ENCODE results near the gene DIPK1B. TPM values are rescaled to one million over a fixed set of nuclear protein-coding genes. Genes with fewer than 3 reads are reported as not detected.

DIPK1B gene
- total RNA-seq, 2 donors from 2014 or later, result 45.1 to 45.7 TPM

DNA sequence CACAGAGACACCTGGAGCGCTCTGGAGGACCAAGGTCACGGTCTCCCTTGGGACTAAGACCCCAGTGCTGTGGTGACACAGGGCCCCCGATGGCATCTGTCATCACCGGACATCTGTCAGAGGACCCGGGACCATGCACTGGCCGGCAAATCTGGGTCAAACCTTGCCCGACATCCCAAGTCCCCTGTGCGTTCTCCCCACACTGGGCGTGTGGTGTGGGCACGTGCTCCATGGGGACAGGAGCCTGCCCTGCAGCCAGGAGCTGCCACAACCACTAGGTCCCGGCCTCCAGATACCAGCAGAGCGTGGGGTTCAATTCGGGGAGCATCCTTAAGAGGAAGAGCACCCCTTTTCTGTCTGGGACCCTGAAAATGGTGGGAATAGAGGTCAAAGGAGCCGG is 28.6 kb upstream of the DIPK1B start:
- TF ChIP-seq, protein P1, sequence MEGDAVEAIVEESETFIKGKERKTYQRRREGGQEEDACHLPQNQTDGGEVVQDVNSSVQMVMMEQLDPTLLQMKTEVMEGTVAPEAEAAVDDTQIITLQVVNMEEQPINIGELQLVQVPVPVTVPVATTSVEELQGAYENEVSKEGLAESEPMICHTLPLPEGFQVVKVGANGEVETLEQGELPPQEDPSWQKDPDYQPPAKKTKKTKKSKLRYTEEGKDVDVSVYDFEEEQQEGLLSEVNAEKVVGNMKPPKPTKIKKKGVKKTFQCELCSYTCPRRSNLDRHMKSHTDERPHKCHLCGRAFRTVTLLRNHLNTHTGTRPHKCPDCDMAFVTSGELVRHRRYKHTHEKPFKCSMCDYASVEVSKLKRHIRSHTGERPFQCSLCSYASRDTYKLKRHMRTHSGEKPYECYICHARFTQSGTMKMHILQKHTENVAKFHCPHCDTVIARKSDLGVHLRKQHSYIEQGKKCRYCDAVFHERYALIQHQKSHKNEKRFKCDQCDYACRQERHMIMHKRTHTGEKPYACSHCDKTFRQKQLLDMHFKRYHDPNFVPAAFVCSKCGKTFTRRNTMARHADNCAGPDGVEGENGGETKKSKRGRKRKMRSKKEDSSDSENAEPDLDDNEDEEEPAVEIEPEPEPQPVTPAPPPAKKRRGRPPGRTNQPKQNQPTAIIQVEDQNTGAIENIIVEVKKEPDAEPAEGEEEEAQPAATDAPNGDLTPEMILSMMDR (IDR thresholded peaks at IDR 0.05), result no peak
- Histone ChIP-seq H3K4me1 (peaks cover 0 to 73% of the 10 kb centered on the region in 2 donors), H3K27me3 (no peaks in the 10 kb centered on the region), H3K27ac (peak overlapping the region in 1 of 2 donors; percentile 84), H3K36me3 (no peaks in the 10 kb centered on the region), H3K9me3 (no peaks in the 10 kb centered on the region), H3K4me3 (no peak overlapping the region)
- DNase-seq (ENCODE audit: low spot score), result no peak

DNA sequence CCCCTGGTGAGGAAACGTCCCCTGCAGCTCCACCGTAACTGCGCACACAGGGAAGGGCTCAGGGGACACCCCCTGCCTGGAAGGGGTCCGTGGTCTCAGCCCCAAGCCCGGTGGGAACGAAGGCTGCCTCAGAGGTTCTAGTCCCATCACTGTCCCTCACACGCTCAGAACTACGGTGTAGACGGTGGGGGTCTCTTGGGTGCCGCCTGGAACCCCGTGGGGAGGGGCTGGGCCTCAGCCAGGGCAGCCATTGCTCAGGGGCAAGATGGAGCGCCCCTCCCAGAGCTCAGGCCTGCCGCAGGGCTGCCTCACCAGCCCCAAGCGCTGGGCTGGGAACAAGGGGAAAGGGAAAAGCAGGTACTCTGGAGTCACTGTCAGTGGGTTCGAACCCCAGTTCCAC is 28.0 kb upstream of the DIPK1B start:
- Histone ChIP-seq H3K36me3 (no peaks in the 10 kb centered on the region), H3K27ac (peak overlapping the region in 1 of 2 donors; percentile 84), H3K9me3 (no peaks in the 10 kb centered on the region), H3K27me3 (no peaks in the 10 kb centered on the region), H3K4me3 (no peak overlapping the region), H3K4me1 (peaks cover 0 to 75% of the 10 kb centered on the region in 2 donors)
- DNase-seq (ENCODE audit: low spot score), result no peak
- TF ChIP-seq, protein P1 (IDR thresholded peaks at IDR 0.05), result no peak

DNA sequence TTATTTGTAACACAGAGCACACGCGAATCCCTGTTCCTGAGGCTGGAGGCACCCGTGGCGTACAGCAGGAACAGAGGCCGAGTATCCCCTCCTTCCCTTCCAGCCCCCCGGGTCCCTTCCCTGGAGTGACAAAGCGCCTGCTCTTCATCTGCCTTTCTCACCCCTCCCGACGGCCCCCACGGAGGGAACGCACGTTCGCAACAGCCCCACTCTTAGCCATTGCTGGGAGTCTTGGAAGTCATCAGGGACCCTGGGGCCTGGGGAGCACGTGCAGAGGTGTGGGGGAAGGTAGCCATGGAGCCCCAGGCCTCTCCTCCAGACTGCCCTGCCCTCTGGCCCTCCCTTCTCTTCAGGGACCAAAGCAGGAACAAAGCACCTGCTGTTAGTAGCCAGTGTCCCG is 27.6 kb upstream of the DIPK1B start:
- peak overlapping the region in 1 of 2 donors; percentile 84 for H3K27ac ChIP-seq
- DNase-seq (ENCODE audit: low spot score), result no peak
- no peaks in the 10 kb centered on the region for H3K9me3 ChIP-seq
- H3K27me3 ChIP-seq, result no peaks in the 10 kb centered on the region
- no peak overlapping the region for H3K4me3 ChIP-seq
- no peaks in the 10 kb centered on the region for H3K36me3 ChIP-seq
- TF ChIP-seq, protein P1 (IDR thresholded peaks at IDR 0.05), result no peak
- peaks cover 0 to 75% of the 10 kb centered on the region in 2 donors for H3K4me1 ChIP-seq

GRCh38 chr9:136685216-136685615 is 27.2 kb upstream of the DIPK1B start:
- peaks cover 0 to 75% of the 10 kb centered on the region in 2 donors for H3K4me1 ChIP-seq
- DNase-seq (ENCODE audit: low spot score), result no peak
- no peaks in the 10 kb centered on the region for H3K27me3 ChIP-seq
- peak overlapping the region in 1 of 2 donors; percentile 87 for H3K4me3 ChIP-seq
- H3K36me3 ChIP-seq, result no peaks in the 10 kb centered on the region
- TF ChIP-seq, protein P1 (IDR thresholded peaks at IDR 0.05), result no peak
- no peaks in the 10 kb centered on the region for H3K9me3 ChIP-seq
- H3K27ac ChIP-seq, result peak overlapping the region in 1 of 2 donors; percentile 84

DNA sequence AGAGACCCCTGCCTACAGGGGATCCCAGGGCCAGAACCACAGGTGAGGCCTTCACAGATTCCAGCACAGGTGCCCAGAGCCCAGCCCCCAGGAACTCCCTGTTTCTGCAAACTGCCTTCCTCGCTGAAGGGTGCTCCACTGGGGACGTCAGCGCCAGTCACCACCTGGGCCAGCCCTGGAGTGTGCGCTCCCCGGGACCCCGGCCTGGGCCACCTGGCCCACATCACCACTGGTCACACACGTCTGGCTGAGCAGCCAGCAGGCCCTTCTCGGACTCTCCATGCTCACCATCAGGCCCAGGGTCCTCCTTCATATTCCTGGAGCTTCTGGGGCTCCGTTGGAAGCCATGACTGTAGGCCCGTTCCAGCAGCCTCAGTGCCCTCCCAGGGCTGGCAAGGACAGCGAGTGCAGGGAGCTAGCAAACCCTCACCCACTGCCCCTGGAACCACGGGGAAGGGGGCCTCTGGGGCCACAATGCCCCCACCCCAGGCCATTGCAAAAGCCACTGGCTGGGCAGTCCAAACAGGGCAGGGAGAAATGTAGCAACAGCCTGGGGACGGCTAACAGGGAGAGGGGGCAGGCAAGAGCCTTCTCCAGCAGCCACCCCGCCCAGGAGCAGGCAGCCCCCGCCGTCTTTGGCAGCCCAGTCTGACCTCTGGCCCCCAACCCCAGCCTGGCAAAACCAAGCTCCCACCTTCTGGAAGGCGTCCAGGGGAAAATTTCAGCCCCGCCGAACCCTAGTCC is 26.4 kb upstream of the DIPK1B start:
- H3K36me3 ChIP-seq, result no peaks in the 10 kb centered on the region
- H3K9me3 ChIP-seq, result no peaks in the 10 kb centered on the region
- H3K27ac ChIP-seq, result peak overlapping the region; percentile 84 to 95
- no peaks in the 10 kb centered on the region for H3K27me3 ChIP-seq
- peaks cover 0 to 83% of the 10 kb centered on the region in 2 donors for H3K4me1 ChIP-seq
- peak overlapping the region; percentile 80 to 87 for H3K4me3 ChIP-seq
- DNase-seq (ENCODE audit: low spot score), result no peak
- TF ChIP-seq, protein P1 (IDR thresholded peaks at IDR 0.05), result no peak

GRCh38 chr9:136686534-136686793 is 25.9 kb upstream of the DIPK1B start:
- peak overlapping the region; percentile 80 to 87 for H3K4me3 ChIP-seq
- TF ChIP-seq, protein P1 (IDR thresholded peaks at IDR 0.05), result no peak
- H3K27me3 ChIP-seq, result no peaks in the 10 kb centered on the region
- no peak for DNase-seq (ENCODE audit: low spot score)
- no peaks in the 10 kb centered on the region for H3K36me3 ChIP-seq
- H3K4me1 ChIP-seq, result peaks cover 0 to 88% of the 10 kb centered on the region in 2 donors
- peak overlapping the region; percentile 84 to 95 for H3K27ac ChIP-seq
- no peaks in the 10 kb centered on the region for H3K9me3 ChIP-seq

All from right atrium auricular region (tissue), 2 donors.